ENCODE measurements around the gene KCNIP4. TPM values are rescaled to one million over a fixed set of nuclear protein-coding genes. Genes with fewer than 3 reads are reported as not detected.

Gene KCNIP4
- total RNA-seq, 1 experiment from 2014 or later = 0.91 TPM

- no TSS peak for BruUV-seq (replicated peaks)
- intact Hi-C loops (cut with micrococcal nuclease) = no loop called here
- TF ChIP-seq, protein P1, sequence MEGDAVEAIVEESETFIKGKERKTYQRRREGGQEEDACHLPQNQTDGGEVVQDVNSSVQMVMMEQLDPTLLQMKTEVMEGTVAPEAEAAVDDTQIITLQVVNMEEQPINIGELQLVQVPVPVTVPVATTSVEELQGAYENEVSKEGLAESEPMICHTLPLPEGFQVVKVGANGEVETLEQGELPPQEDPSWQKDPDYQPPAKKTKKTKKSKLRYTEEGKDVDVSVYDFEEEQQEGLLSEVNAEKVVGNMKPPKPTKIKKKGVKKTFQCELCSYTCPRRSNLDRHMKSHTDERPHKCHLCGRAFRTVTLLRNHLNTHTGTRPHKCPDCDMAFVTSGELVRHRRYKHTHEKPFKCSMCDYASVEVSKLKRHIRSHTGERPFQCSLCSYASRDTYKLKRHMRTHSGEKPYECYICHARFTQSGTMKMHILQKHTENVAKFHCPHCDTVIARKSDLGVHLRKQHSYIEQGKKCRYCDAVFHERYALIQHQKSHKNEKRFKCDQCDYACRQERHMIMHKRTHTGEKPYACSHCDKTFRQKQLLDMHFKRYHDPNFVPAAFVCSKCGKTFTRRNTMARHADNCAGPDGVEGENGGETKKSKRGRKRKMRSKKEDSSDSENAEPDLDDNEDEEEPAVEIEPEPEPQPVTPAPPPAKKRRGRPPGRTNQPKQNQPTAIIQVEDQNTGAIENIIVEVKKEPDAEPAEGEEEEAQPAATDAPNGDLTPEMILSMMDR (IDR thresholded peaks at IDR 0.05; ENCODE audit: unreplicated experiment) = no peak
- Mint-ChIP-seq H3K4me3 (ENCODE audit: unreplicated experiment) (no peak overlapping the region), H3K27ac (ENCODE audit: low read depth, unreplicated experiment) (no peak overlapping the region), H3K27me3 (ENCODE audit: insufficient read depth, unreplicated experiment) (no peaks in the 10 kb centered on the region), H3K4me1 (ENCODE audit: insufficient read depth, unreplicated experiment) (peaks cover 6% of the 10 kb centered on the region), H3K36me3 (ENCODE audit: insufficient read depth, unreplicated experiment) (no peaks in the 10 kb centered on the region), H3K9me3 (ENCODE audit: unreplicated experiment) (peaks cover 8% of the 10 kb centered on the region)
- CTCF ChIA-PET = interaction anchor here (0.7 to 4.6 kb wide), 3 partner anchors 13 to 520 kb away, joined by 3 to 21 read pairs (median 6); no protein-coding TSS in a partner anchor
- DNase-seq (ENCODE audit: unreplicated experiment) = no peak
- POLR2A ChIA-PET = no interaction called here
These were observed 172.9 kb downstream of the KCNIP4 start for GRCh38 chr4:21775703-21776102.

DNA sequence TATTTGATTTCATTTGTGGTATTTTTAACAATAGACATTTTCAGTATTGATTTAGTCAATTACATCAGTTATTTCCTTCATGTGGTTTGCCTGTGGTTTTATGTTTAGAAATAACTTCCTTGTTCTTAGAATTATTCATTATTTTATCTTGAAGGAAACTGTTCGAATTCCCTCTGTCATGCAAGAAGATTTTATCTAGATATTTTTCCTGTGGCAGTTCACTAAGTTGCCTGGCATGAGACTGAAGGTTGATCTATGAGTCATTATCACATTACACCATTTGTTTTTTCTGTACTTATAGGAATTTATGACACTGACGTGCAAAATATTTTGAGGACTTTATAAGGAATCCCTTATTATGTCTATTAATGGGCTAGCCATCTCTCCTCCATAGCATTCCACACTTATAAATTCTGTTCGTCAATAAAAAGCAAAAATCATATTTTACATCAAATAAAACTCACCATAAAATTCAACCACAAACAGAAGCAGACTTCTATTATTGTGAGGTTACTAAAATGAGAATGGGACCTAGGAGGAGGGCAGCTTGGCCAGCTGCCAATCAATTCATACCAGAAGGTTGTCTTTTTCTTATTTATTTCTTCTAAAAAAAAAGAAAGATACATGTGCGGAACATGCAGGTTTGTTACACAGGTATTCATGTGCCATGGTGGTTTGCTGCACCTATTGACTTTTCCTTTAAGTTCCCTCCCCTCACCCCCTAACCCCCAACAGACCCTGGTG is 179.0 kb downstream of the KCNIP4 start:
- BruUV-seq (replicated peaks) = TSS peak; percentile 79
- Mint-ChIP-seq H3K27me3 (ENCODE audit: insufficient read depth, unreplicated experiment) (peaks cover 13% of the 10 kb centered on the region), H3K9me3 (ENCODE audit: unreplicated experiment) (peaks cover 8% of the 10 kb centered on the region), H3K27ac (ENCODE audit: low read depth, unreplicated experiment) (peak overlapping the region; percentile 91), H3K4me3 (ENCODE audit: unreplicated experiment) (peak overlapping the region; percentile 43), H3K36me3 (ENCODE audit: insufficient read depth, unreplicated experiment) (no peaks in the 10 kb centered on the region), H3K4me1 (ENCODE audit: insufficient read depth, unreplicated experiment) (peaks cover 6% of the 10 kb centered on the region)
- peak; percentile 59 for DNase-seq (ENCODE audit: unreplicated experiment)
- ChIA-PET POLR2A (interaction anchor here (2.1 kb wide), 1 partner anchor 261 kb away, joined by 10 read pairs; no protein-coding TSS in a partner anchor), CTCF (interaction anchor here (0.5 to 10.8 kb wide), 7 partner anchors 19 to 1335 kb away, joined by 3 to 385 read pairs (median 3); no protein-coding TSS in a partner anchor)
- TF ChIP-seq, protein P1 (IDR thresholded peaks at IDR 0.05; ENCODE audit: unreplicated experiment) = no peak
- intact Hi-C loops (cut with micrococcal nuclease) = loop anchor here (5.0 to 10.0 kb wide), 2 partner anchors 585 to 997 kb away; no protein-coding TSS in a partner anchor

GRCh38 chr4:21768349-21769310 is 179.9 kb downstream of the KCNIP4 start:
- peaks cover 8% of the 10 kb centered on the region for H3K9me3 Mint-ChIP-seq (ENCODE audit: unreplicated experiment)
- H3K27me3 Mint-ChIP-seq (ENCODE audit: insufficient read depth, unreplicated experiment) = peaks cover 13% of the 10 kb centered on the region
- POLR2A ChIA-PET = interaction anchor here (0.6 to 2.1 kb wide), 2 partner anchors 53 to 260 kb away, joined by 3 to 10 read pairs; no protein-coding TSS in a partner anchor
- TF ChIP-seq, protein P1 (IDR thresholded peaks at IDR 0.05; ENCODE audit: unreplicated experiment) = peak; percentile 75
- H3K4me3 Mint-ChIP-seq (ENCODE audit: unreplicated experiment) = peak overlapping the region; percentile 43
- intact Hi-C loops (cut with micrococcal nuclease) = loop anchor here (1.0 to 10.0 kb wide), 3 partner anchors 256 to 996 kb away; no protein-coding TSS in a partner anchor
- no peaks in the 10 kb centered on the region for H3K36me3 Mint-ChIP-seq (ENCODE audit: insufficient read depth, unreplicated experiment)
- no TSS peak for BruUV-seq (replicated peaks)
- peaks cover 6% of the 10 kb centered on the region for H3K4me1 Mint-ChIP-seq (ENCODE audit: insufficient read depth, unreplicated experiment)
- peak; percentile 69 for DNase-seq (ENCODE audit: unreplicated experiment)
- CTCF ChIA-PET = interaction anchor here (0.5 to 10.8 kb wide), 21 partner anchors 10 to 1336 kb away, joined by 3 to 385 read pairs (median 4); no protein-coding TSS in a partner anchor
- H3K27ac Mint-ChIP-seq (ENCODE audit: low read depth, unreplicated experiment) = peak overlapping the region; percentile 91
